NB4 (cell line): Measurements from ENCODE around the gene ST6GALNAC3.
"Not testable (repeated sequence)": the region's sequence is repeated elsewhere in the genome, so short reads cannot be mapped to it uniquely, and the experiment has no call there.

Experiments
- POLR2A ChIP-seq: IDR thresholded peaks from 2 replicates; pipeline ENCODE4 v1.6.1; 2011; ENCODE audit warnings: mild to moderate bottlenecking; ENCODE audit not compliant: insufficient read length; ENCODE audit errors: extremely low read depth
- TF ChIP-seq, protein P1 (sequence below): IDR thresholded peaks from one replicate; pipeline ENCODE4 v1.5.1; 2012; ENCODE audit warnings: low read depth, low read length

DNA sequence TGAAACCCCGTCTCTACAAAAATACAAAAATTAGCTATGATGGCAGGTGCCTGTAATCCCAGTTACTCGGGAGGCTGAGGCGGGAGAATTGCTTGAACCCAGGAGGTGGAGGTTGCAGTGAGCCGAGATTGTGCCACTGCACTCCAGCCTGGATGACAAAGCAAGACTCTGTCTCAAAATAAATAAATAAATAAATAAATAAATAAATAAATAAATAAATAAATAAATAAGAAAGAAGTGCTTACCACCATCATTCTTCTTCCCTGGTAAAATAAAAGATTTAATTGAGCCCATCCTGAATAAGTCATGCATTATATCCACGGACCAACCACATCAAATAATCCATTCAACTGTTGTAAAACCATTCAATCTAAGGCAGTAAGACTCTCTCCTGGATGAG, 578.3 kb downstream of the ST6GALNAC3 start:
- TF ChIP-seq, protein P1, sequence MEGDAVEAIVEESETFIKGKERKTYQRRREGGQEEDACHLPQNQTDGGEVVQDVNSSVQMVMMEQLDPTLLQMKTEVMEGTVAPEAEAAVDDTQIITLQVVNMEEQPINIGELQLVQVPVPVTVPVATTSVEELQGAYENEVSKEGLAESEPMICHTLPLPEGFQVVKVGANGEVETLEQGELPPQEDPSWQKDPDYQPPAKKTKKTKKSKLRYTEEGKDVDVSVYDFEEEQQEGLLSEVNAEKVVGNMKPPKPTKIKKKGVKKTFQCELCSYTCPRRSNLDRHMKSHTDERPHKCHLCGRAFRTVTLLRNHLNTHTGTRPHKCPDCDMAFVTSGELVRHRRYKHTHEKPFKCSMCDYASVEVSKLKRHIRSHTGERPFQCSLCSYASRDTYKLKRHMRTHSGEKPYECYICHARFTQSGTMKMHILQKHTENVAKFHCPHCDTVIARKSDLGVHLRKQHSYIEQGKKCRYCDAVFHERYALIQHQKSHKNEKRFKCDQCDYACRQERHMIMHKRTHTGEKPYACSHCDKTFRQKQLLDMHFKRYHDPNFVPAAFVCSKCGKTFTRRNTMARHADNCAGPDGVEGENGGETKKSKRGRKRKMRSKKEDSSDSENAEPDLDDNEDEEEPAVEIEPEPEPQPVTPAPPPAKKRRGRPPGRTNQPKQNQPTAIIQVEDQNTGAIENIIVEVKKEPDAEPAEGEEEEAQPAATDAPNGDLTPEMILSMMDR = not testable (repeated sequence)
- not testable (repeated sequence) for TF ChIP-seq POLR2A
